NCI-H2196 (cell line): ENCODE results near the gene FYN.
A peak's percentile ranks its signal among the peaks of the same experiment; 100 is the strongest.

ENCODE experiments used
- DNase-seq: peaks from one replicate; lab custom pipeline; 2025; ENCODE audit not compliant: unreplicated experiment; lab: John Stamatoyannopoulos, UW

Gene FYN

GRCh38 chr6:111884068-111884467 is 10.8 kb upstream of the FYN start:
- DNase-seq, result no peak

DNA sequence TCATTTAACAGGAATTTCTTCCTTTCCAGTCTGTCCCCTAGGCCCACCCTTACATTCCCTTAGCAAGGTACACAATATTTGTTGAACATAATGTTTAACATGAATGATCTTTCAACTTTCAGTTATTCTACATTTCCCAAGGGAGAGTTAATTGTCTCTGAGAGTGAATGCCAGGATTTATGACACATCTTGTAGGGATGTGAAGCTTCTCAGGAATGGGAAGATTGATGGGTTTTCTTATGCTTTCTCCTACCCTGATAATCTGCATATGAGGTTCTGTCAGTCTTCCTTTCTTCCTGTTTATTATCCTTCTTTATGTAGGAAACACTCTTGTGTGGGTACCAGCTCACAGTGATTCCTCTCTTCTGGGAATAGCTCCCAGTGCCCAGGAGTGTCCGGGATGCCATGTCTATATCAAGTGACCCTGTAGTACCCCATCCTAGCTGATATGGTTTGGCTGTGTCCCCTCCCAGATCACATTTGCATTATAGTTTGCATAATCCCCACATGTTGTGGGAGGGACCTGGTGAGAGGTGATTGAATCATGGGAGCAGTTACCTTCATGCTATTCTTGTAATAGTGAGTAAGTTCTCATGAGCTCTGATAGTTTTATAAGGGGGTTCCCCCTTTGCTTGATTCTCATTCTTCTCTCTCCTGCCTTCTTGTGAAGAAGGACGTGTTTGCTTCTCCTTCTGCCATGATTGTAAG is 7.1 kb upstream of the FYN start:
- DNase-seq, result no peak

DNA sequence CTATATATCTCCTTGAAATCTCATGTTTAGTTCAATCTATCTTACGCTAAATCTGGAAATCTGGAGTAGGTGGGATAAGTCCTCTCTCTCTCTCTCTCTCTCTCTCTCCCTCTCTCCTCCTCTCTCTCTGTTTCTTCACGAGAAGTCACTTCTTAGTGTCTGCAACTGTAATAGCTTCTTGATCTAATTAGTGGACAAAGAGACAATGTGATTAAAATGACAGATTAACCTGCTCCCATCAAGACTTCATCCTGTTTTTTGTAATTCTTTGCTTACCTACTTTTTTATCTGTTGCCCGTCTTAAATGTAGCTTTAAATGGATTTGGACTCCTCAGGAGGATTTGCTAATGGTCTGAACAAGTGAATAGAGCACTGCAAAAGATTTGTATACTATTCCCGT is 2.5 kb upstream of the FYN start:
- DNase-seq, result no peak

- DNase-seq, result no peak
Observed at GRCh38 chr6:111874025-111874415, 768 bp upstream of the FYN start.

DNA sequence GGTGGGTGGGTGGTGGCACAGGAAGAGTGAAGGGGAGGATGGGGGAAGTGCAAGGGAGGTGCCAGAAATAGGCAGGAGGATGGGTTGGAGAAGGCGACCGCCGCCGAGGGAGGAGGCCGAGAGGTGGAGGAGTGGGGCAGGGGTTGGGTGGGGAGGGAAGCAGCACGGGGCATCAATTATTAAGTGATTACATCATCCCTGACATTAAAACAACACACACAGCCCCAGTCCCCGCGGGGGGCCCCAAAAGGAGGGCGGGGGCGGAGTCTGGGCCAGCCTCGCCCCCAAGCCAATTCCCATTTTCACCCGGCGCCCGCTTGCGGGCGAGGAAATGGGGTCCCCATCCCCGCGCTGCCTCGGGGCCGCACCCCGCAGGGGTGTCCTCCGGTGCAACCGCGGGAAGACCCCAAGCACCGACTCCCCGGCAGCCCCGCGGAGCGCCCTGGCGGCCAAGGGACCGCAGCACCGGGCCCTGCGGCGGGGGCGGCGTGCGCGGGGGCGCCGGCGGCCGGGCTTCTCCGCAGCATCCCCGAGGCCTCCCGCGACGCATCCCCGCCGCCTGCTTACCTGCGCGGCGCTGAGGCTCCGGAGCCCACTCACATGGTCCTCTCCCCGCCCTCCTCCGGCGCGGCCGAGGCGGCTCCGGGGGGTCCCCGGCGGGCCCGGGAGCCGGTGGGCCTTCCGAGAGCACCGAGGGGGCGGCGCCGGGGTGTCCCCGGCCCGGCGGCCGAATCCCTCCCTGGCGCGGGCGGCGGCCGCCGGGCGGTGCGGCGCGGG is 663 bp downstream of the FYN start:
- DNase-seq, result peak; percentile 45

GRCh38 chr6:111871725-111872400 is 1.4 kb downstream of the FYN start:
- DNase-seq, result peak; percentile 39

DNA sequence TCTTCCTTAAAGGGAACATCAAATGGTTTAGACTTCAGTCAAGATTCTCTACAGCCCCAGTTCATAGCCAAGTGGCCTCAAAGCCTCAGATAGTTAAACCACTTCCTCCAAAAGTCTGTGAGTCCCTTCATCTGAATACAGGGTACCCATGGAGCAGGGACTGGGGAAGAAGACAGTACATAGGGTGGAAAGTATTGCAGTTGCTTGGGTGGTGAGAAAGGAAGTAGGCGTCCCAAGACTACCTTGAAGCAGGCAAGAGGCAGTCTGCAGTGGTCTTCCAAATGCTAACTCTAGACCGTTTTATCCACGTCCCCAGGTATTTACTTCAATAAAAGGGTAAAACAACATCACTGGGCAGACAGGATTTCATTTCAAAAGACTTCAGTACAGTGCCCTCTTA is 2.0 kb downstream of the FYN start:
- DNase-seq, result no peak

- no peak for DNase-seq
Observed at GRCh38 chr6:111870742-111871064, 2.5 kb downstream of the FYN start.

- no peak for DNase-seq
Observed at GRCh38 chr6:111870051-111870741, 3.1 kb downstream of the FYN start.

- DNase-seq, result no peak
Observed at GRCh38 chr6:111866857-111867256, 6.4 kb downstream of the FYN start.

DNA sequence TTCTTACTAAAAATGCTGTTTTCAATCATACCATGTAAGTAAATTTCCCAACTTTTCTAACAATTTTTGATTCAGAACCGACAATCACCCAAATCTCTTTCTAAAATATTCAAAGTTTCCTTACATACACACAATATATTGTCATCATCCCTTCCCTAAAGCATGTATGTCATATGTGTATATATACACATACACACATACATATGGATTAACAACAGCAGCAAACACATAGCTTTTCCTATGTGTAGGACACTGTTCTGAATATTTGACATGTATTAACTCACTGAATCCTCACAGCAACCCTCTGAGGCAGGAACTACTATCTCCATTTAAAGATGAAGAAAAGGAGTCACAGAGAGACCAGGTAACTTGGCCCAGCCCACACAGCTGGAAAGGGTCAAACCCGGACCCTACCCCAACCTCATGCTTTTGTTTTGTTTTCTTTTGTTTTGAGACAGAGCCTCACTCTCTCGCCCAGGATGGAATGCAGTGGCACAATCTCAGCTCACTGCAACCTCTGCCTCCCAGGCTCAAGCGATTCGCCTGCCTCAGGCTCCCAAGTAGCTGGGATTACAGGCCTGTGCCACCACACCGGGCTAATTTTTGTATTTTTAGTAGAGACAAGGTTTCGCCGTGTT is 7.2 kb downstream of the FYN start:
- no peak for DNase-seq

GRCh38 chr6:111865049-111865585 is 8.1 kb downstream of the FYN start:
- DNase-seq, result no peak

GRCh38 chr6:111864138-111865048 is 8.9 kb downstream of the FYN start:
- no peak for DNase-seq

- DNase-seq, result no peak
Observed at GRCh38 chr6:111862741-111863140, 10.5 kb downstream of the FYN start.

DNA sequence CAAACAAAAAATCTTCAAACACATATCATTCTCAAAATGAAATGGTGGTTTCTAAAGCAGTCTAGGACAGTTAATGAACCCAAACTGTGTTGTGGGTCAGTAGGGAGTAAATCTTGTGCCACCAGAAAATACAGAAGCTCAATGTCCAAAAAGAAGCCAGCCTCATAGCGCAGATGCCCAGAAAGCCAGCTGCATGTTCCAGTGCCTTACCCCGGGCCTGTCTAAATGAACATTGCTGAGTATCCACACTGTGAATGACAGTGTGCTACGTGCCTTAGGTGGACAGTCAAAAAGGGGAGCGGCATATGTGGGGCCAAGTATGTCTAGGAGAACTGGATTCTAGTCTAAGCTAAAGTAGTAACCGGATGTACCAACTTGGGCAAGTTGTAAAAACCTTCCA is 10.9 kb downstream of the FYN start:
- no peak for DNase-seq

DNA sequence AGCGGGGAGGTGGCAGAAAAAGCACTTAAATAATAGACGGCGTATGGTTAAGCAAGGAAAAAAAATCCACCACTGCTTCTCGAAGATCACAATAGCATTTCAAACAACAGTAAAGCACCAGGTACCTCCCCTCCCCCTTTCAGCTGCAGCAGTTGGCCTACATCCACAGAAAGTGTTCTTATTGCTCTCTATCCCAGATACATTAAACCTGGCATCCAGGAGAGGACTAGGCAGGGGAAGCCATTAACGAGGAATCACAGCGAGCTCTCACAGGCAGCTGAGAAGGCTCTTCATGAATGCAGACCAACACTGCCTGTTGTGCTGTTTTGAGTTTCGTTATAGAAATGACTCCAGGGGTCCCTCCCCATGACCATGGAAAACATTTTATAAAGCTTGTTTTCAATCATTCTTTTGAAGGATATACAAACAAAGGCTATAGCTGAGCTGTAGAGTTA is 11.8 kb downstream of the FYN start:
- DNase-seq, result peak; percentile 57

DNA sequence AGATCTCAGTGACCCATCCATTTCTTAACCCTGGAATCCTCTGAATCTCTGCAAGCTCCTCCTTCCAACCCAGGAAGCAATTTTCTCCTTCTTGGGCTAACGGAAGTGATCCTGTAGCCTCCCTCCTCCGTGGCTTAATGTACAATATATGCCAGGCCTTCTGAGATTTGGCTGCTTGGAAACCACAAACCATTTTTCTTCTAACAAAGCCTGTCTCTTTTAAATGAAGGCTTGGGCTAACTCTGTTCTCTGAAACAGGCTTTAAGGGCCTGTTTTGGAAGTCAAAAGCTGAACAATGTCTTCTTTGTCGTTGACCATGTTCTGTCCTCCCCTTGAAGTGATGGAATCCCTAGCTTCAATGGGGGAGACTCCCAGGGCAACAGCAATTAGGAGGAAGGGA is 14.9 kb downstream of the FYN start:
- no peak for DNase-seq

- DNase-seq, result no peak
Observed at GRCh38 chr6:111857674-111858337, 15.4 kb downstream of the FYN start.

- no peak for DNase-seq
Observed at GRCh38 chr6:111855753-111856152, 17.5 kb downstream of the FYN start.
